Activated T-cell treated with anti-CD3 and anti-CD28 coated beads, Interleukin-2, amount 50 U/mL, for 48 hours (primary cell): Measurements from ENCODE around the gene IQSEC3.
"Not testable (repeated sequence)": the region's sequence is repeated elsewhere in the genome, so short reads cannot be mapped to it uniquely, and the experiment has no call there.

ENCODE experiments used
- DNase-seq, 2 experiments: peaks; one replicate each; pipeline ENCODE4 v3.0.0-alpha.2; 2020

IQSEC3 gene

DNA sequence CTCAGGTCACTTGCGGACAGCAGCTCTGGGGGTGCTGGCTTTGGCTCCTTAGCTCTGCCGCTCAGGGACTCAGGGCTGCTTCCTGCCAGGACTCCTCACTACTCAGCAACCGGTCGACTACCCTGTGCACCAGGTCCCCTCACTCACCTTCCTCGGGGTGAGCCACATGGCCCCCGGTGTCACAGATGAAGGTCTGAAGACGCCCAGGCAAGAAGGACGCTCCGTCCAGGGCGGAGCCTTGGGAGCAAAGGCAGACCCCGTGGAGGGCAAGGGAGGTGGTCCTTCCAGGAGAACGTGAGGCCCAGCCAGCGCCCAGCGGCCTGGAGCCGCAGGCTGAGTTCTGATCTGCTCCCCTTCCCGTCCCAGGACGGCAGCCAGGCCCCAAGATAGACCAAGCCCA is 115.4 kb downstream of the IQSEC3 start:
- no peak for DNase-seq

- DNase-seq, result no peak
Measured at GRCh38 chr12:182381-182892, 115.9 kb downstream of the IQSEC3 start.

GRCh38 chr12:184811-185575 is 118.4 kb downstream of the IQSEC3 start:
- DNase-seq, result no peak

DNA sequence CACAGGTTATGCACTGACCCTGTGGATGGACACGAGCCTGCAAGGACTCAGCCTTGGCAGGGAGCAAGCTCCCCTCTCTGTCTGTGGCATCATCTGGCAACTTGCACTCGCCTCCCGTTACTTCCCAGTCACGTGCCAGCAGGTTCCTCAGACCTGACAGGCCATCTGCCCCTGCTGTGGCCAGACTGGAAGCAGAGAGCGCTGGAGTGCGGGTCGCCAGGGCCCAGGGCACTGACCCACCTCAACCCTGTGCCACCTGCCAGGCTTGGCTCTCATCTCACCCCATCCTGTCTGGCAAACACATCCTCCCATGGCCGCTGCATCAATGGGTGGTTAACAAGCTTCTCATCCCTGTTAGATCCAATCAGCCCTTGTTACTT is 119.0 kb downstream of the IQSEC3 start:
- no peak for DNase-seq

DNA sequence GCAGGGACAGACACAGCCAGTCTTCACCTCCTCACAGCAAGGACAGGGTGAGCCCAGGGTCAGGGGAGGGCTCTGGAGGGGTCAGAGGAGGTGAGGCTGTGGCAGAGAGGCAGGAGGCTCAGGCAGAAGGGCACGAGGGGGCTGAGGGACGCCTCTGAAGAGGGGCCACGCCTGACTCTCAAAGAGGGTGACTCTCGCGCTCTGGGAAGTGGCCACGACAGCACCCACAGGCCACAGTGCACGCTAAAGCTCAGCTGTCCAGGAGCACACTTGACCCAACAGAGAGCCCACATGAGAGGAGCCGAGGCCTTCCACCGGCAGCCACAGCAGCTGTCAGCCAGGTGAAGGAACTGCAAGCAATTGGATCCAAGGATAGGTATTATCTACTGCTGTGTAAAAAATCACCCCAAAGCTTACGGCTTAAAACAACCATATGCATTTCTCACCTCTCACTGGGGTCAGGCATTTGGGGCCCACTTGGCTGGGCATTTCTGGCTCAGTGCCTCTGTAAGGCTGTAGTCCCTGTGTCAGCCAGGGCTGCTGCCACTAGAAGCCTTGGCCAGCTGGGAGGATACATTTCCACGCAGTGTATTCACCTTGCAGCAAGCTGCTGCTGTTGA is 119.5 kb downstream of the IQSEC3 start:
- DNase-seq, result no peak

DNA sequence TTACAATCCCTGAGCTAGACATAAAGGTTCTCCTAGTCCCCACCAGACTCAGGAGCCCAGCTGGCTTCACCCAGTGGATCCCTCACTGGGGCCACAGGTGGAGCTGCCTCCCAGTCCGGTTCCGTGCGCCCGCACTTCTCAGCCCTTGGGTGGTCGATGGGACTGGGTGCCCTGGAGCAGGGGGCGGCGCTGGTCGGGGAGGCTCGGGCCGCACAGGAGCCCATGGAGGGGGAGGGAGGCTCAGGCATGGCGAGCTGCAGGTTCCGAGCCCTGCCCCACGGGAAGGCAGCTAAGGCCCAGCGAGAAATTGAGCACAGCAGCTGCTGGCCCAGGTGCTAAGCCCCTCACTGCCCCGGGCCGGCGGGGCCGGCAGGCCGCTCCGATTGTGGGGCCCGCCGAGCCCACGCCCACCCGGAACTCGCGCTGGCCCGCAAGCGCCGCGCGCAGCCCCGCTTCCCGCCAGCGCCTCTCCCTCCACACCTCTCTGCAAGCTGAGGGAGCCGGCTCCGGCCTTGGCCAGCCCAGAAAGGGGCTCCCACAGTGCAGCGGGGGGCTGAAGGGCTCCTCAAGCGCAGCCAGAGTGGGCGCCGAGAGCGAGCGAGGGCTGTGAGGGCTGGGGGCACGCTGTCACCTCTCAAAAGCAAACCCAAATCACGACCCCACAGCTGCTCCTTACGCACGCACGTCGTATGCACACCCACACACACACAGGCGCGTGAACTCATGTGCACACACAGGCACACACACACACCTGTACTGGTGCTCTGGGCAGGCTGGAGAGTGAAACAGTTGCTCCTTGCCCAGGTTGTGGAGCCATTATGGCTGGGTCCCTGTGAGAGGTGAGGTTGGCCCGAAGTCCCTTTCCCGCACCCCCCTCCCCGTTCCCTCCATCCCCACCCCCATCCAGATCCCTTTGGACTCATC is 121.7 kb downstream of the IQSEC3 start:
- DNase-seq, result not testable (repeated sequence)

DNA sequence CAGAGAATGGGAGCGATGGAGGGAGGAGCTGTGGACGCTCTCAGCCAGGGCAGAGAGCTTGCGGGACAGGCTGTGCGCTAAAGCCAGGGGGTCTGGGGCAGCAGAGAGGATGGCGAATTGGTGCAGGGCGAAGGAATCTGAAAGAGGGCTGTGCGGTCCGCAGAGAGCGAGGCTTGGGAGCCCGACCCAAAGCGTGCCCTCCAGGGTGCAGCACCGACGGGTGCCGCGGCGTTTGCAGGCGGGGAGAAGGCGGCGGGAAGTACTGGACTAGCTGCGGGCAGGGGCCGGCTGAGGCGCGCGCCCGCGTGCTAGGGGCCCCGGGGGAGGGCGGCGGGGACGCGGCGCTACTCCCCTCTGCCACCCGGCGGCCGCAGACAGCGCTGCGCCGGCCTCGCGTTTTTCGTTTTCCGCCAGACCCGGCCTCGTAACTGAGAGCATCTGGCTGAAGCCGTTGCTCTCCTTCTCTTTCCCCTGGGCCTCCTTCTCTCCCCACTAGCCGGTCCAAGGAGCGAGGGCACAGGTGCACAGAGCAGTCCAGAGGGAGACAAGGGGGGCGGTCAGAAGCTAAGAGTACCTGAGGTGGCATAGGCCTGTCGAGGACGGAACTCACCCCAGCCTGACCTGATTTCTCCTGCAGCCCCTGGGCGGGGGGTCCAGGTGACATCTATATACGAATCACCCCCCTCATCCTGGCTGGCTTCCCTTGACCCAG is 122.5 kb downstream of the IQSEC3 start:
- DNase-seq, result peak; percentile 57 to 68

- DNase-seq, result no peak
Measured at GRCh38 chr12:189622-189962, 123.0 kb downstream of the IQSEC3 start.

DNA sequence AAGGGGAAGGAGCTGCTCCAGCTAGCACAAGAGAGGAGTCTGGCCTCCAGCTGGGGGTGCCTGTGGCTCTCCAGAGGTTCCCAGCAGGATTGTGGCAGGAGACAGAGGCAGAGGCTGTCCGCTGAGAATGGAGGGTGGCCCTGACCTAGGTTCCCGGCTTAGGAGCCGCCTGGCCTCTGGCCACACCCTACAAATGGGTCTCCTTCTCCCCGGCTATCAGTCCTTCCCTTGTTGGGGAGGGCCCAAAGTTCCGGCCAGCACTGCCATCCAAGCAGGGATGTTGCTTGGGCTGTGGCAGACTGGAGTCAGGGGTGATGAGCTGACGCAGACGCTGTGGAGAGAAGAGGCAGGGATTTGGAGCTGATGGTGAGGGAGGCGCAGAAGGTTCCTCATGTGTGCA is 124.3 kb downstream of the IQSEC3 start:
- DNase-seq, result no peak

GRCh38 chr12:191541-191940 is 125.0 kb downstream of the IQSEC3 start:
- DNase-seq, result no peak

- no peak for DNase-seq
Measured at GRCh38 chr12:193261-193660, 126.7 kb downstream of the IQSEC3 start.

DNA sequence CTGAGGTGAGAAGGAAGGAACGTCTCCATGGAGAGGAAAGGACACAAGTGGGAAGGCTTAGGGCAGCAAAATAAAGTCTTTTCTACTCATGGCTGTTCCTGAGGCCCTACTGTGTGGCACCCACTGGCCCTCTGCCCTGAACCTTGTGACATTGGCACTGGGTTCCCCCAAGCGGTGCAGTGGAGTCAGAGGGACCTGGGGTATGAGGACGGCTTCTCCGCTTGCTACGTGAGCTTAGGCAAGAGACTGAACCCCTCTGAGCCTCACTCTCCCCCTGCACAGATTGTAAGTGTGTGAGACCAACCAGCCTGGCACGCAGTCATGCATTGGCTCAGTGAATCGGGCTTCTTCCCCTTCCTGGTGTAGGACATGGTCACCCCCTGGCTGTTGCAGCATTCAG is 127.7 kb downstream of the IQSEC3 start:
- no peak for DNase-seq

GRCh38 chr12:195156-195555 is 128.6 kb downstream of the IQSEC3 start:
- no peak for DNase-seq

- no peak for DNase-seq
Measured at GRCh38 chr12:195951-196350, 129.4 kb downstream of the IQSEC3 start.

DNA sequence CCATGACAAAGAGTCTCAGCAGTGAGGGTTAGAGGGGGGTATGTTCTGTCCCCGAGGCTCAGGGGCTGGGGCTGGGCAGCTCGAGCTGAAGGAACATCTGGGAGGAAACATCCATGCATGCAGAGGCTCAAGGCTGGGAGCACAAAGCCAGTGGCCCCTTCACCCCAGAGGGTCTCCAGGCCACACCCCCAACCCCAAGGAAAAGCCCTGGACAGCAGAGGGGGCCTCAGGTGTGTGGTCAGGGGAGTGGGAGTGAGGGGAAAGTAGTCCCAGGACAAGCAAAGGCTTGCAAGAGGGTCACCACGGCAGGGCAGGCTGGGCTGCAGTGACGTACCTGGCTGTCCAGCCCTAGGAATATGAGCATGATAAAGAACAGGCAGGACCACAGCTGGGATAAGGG is 129.9 kb downstream of the IQSEC3 start:
- DNase-seq, result no peak

DNA sequence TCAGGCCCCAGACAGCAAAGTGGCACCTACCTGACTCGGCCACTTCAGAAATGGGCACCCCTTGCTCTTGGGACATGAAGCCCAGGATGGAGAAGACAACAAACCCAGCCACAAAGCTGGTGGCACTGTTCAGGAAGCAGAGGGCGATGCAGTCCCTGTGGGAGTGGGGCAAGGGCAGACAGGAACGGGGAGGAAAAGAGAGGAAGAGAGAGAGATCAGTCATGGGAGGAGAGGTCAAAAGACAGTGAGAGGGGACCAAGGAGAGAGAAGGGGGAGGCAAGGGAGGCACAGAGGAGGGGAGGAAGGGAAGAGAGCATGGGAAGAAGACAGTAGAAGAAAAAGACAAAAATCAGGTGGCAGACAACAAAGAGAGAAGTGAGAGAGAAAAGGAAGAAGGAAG is 130.8 kb downstream of the IQSEC3 start:
- DNase-seq, result no peak

- no peak for DNase-seq
Measured at GRCh38 chr12:197911-198695, 131.5 kb downstream of the IQSEC3 start.

DNA sequence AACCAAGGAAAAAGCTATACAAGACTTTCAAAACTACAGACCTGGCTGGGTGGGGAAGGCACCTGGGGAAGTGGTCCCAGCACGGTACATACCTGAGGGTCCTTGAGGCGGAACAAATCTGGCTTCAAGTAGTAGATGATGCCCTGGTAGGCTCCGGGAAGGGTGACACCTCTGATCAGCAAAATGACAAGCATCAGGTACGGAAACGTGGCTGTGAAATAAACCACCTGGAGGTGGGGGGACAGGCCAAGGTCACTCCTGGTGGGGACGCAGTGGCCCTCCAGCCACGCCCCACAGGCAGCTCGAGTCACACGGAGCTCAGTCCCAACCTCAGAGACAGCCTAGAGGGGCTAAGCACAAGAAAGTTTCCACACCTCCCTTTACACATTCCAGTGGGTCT is 132.1 kb downstream of the IQSEC3 start:
- no peak for DNase-seq

DNA sequence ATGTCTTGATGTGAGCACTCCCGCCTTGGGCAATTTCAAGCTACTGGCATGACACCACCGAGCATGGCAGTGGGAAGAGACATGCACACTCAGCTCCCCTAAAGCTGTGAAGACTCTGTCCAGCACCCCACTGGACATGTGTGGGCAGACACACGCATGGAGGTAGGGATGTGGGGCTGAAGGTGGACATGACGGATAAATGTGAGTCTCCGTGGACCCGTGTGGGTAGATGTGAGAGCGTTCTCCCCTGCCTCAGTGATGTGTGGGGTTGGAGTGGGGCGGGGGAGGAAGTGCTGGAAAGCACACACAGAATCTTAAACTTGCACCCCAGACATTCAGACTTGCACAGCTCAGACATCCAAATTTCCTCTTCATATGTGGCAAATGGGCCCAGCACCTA is 134.8 kb downstream of the IQSEC3 start:
- DNase-seq, result no peak

- DNase-seq, result no peak
Measured at GRCh38 chr12:202081-202731, 135.6 kb downstream of the IQSEC3 start.

GRCh38 chr12:203074-203461 is 136.5 kb downstream of the IQSEC3 start:
- no peak for DNase-seq
